ENCODE measurements around the gene MAP6. TPM values are rescaled to one million over a fixed set of nuclear protein-coding genes. Genes with fewer than 3 reads are reported as not detected.

MAP6 gene
- total RNA-seq, 2 experiments from 2014 or later = not detected

GRCh38 chr11:75597636-75598035 is 71.2 kb downstream of the MAP6 start:
- ChIA-PET CTCF (interaction anchor here (0.6 to 1.5 kb wide), 8 partner anchors 10 to 915 kb away, joined by 3 to 6 read pairs (median 4); no protein-coding TSS in a partner anchor), POLR2A (interaction anchor here (0.6 kb wide), 1 partner anchor 122 kb away, joined by 3 read pairs; no protein-coding TSS in a partner anchor)
- DNase-seq (no peak), ATAC-seq (peak; percentile 42)
- peaks cover 8% of the 10 kb centered on the region for H3K4me1 Mint-ChIP-seq (ENCODE audit: low read depth)
- no peak overlapping the region for H3K4me3 Mint-ChIP-seq
- no peak overlapping the region for H3K27ac Mint-ChIP-seq
- H3K9me3 Mint-ChIP-seq (ENCODE audit: insufficient read depth) = no peaks in the 10 kb centered on the region
- H3K27me3 Mint-ChIP-seq (ENCODE audit: low read depth) = peaks cover 15% of the 10 kb centered on the region
- H3K36me3 Mint-ChIP-seq (ENCODE audit: low read depth) = no peaks in the 10 kb centered on the region

DNA sequence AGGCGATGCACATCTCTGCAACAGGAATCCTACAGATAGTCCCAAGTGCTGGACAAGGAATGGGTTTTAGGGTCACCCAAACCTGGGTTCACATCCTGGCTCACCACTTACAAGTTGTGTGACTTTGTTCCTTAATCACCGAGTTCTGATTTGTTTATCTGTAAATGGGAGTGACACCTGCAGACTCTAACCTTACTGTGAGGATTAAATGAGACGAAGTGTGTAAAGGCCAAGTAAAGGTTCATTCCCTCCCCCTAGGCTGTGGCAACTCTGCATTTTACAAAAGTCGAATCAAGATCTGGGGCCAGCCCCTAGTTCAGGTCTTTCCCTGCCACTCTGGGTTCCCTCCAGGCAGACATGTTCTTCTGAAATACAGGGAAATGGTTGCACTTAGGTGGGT is 71.9 kb downstream of the MAP6 start:
- DNase-seq (no peak), ATAC-seq (no peak)
- peaks cover 17% of the 10 kb centered on the region for H3K27me3 Mint-ChIP-seq (ENCODE audit: low read depth)
- H3K9me3 Mint-ChIP-seq (ENCODE audit: insufficient read depth) = no peaks in the 10 kb centered on the region
- H3K36me3 Mint-ChIP-seq (ENCODE audit: low read depth) = no peaks in the 10 kb centered on the region
- no peak overlapping the region for H3K4me3 Mint-ChIP-seq
- no peak overlapping the region for H3K27ac Mint-ChIP-seq
- ChIA-PET POLR2A (no interaction called here), CTCF (interaction anchor here (1.1 to 1.5 kb wide), 4 partner anchors 11 to 15 kb away, joined by 3 to 6 read pairs (median 4); no protein-coding TSS in a partner anchor)
- peaks cover 15% of the 10 kb centered on the region for H3K4me1 Mint-ChIP-seq (ENCODE audit: low read depth)

DNA sequence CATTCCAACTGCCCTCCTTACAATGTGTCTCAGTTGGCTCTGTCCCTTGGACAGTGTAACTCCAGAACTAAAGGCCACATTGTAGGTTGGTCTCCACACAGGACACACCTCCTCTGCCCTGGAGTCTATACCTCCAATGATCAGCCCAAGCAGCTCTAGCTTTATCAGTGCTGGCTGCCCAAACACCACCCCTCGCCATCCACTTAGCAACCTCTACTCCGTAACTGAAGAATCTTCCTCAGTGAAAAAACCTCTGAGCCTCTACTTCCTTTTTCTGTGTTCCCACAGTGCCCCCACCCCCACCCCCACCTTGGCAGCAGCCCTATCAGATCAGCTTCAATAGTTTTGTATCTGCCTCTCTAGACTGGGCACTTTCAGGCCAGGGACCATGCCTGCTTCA is 73.4 kb downstream of the MAP6 start:
- no peaks in the 10 kb centered on the region for H3K9me3 Mint-ChIP-seq (ENCODE audit: insufficient read depth)
- peaks cover 17% of the 10 kb centered on the region for H3K27me3 Mint-ChIP-seq (ENCODE audit: low read depth)
- DNase-seq (no peak), ATAC-seq (no peak)
- CTCF ChIA-PET = interaction anchor here (1.1 kb wide), 2 partner anchors 9 to 16 kb away, joined by 3 to 4 read pairs; no protein-coding TSS in a partner anchor
- POLR2A ChIA-PET = no interaction called here
- H3K4me3 Mint-ChIP-seq = no peak overlapping the region
- H3K4me1 Mint-ChIP-seq (ENCODE audit: low read depth) = peaks cover 16% of the 10 kb centered on the region
- no peak overlapping the region for H3K27ac Mint-ChIP-seq
- H3K36me3 Mint-ChIP-seq (ENCODE audit: low read depth) = no peaks in the 10 kb centered on the region

GRCh38 chr11:75594211-75594610 is 74.6 kb downstream of the MAP6 start:
- DNase-seq = no peak
- CTCF ChIA-PET = interaction anchor here (1.1 to 1.3 kb wide), 2 partner anchors 112 to 454 kb away, joined by 3 read pairs; no protein-coding TSS in a partner anchor

DNA sequence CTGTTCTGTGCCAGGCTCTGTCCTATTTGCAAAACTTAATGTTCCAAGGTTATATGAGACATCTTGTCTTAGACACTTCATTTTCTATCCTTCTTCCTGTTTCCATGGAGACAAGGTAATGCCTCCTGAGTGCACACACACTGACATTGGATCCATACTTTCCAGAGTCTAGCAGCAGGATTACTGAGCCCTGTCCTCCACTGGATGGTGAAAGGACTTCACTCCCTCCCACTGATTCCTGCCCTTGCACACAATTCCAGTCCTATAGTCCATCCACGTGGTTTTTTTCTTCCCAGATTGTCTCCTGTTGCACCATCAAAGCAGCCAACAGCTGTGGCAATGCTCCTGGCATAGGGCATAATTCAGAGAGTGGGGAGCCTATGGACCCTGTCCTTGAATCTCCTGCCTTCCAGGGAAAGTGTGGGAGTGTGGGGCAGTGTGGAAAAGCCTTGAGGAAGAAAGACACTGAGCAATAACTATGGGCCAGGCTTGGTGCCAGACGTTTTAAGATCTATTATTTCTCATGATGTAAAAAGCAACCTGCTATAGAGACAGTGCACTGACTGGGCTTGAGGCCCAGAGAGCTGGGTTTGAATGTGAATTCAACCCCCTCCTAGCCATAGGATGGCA is 75.4 kb downstream of the MAP6 start:
- Mint-ChIP-seq H3K4me3 (no peak overlapping the region), H3K4me1 (ENCODE audit: low read depth) (peaks cover 12% of the 10 kb centered on the region), H3K27me3 (ENCODE audit: low read depth) (peaks cover 8% of the 10 kb centered on the region), H3K36me3 (ENCODE audit: low read depth) (no peaks in the 10 kb centered on the region), H3K27ac (no peak overlapping the region), H3K9me3 (ENCODE audit: insufficient read depth) (no peaks in the 10 kb centered on the region)
- ATAC-seq (no peak), DNase-seq (no peak)
- ChIA-PET CTCF (interaction anchor here (1.1 to 1.5 kb wide), 3 partner anchors 15 to 453 kb away, joined by 3 to 7 read pairs (median 3); no protein-coding TSS in a partner anchor), POLR2A (interaction anchor here (1.1 kb wide), 1 partner anchor 11 kb away, joined by 4 read pairs; no protein-coding TSS in a partner anchor)

More at GRCh38 chr11:75594211-75594610, 74.6 kb downstream of the MAP6 start:
- H3K4me3 Mint-ChIP-seq = no peak overlapping the region
- ATAC-seq = no peak
- H3K9me3 Mint-ChIP-seq (ENCODE audit: insufficient read depth) = no peaks in the 10 kb centered on the region
- H3K27me3 Mint-ChIP-seq (ENCODE audit: low read depth) = peaks cover 13% of the 10 kb centered on the region
- POLR2A ChIA-PET = no interaction called here
- no peaks in the 10 kb centered on the region for H3K36me3 Mint-ChIP-seq (ENCODE audit: low read depth)
- no peak overlapping the region for H3K27ac Mint-ChIP-seq
- H3K4me1 Mint-ChIP-seq (ENCODE audit: low read depth) = peaks cover 16% of the 10 kb centered on the region

- Mint-ChIP-seq H3K4me3 (no peak overlapping the region), H3K4me1 (ENCODE audit: low read depth) (peaks cover 12% of the 10 kb centered on the region), H3K27ac (no peak overlapping the region), H3K36me3 (ENCODE audit: low read depth) (no peaks in the 10 kb centered on the region), H3K27me3 (ENCODE audit: low read depth) (peaks cover 8% of the 10 kb centered on the region), H3K9me3 (ENCODE audit: insufficient read depth) (no peaks in the 10 kb centered on the region)
- ATAC-seq = peak; percentile 57
- ChIA-PET POLR2A (interaction anchor here (1.1 kb wide), 1 partner anchor 10 kb away, joined by 4 read pairs; no protein-coding TSS in a partner anchor), CTCF (interaction anchor here (1.1 to 1.5 kb wide), 2 partner anchors 15 to 17 kb away, joined by 3 to 7 read pairs; no protein-coding TSS in a partner anchor)
- DNase-seq = no peak
These were observed 76.1 kb downstream of the MAP6 start for GRCh38 chr11:75592715-75593114.

DNA sequence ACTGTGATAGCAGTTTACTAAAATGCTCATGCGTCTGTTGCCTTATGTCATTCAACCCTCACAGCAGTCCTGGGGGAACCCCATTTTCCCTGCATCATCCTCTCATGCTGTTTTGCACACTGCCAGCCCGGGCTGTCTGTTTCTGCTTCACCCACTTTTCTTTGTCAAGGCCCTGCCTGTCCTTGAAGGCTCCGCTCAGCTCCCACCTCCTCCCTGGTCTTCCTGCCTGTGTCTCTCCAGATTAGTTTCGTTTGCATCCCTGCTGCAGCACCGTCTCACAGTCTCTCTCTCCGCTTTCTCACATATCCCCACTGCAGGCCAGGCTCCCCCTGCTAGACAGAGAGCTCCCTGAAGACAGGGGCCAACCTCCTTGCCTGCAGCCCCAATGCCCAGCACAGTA is 76.9 kb downstream of the MAP6 start:
- POLR2A ChIA-PET = interaction anchor here (1.1 kb wide), 1 partner anchor 9 kb away, joined by 4 read pairs; no protein-coding TSS in a partner anchor
- H3K4me3 Mint-ChIP-seq = no peak overlapping the region
- DNase-seq (no peak), ATAC-seq (no peak)
- CTCF ChIA-PET = interaction anchor here (0.8 to 1.5 kb wide), 2 partner anchors 14 to 45 kb away, joined by 3 to 7 read pairs; no protein-coding TSS in a partner anchor
- peaks cover 8% of the 10 kb centered on the region for H3K27me3 Mint-ChIP-seq (ENCODE audit: low read depth)
- no peaks in the 10 kb centered on the region for H3K36me3 Mint-ChIP-seq (ENCODE audit: low read depth)
- peaks cover 12% of the 10 kb centered on the region for H3K4me1 Mint-ChIP-seq (ENCODE audit: low read depth)
- H3K9me3 Mint-ChIP-seq (ENCODE audit: insufficient read depth) = no peaks in the 10 kb centered on the region
- H3K27ac Mint-ChIP-seq = no peak overlapping the region

DNA sequence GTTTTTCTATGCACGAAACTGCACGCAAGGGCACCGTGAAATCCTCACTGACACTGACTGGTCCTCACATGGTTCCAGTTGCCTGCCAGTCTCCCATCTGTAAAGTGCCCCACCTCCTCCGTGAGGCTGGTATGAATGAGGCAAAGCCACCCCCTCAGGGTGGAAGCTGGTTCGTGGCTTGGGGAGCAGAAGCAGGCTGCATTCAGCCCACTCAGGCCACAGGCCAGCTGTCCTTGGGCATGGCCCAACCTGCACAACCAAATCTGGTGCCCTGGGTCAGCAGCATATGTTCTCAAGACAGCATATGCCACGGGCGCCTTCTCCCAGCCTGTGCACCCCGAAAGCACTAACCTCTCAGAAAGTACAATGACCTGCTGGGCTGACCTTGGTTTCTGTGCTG is 77.5 kb downstream of the MAP6 start:
- peaks cover 12% of the 10 kb centered on the region for H3K4me1 Mint-ChIP-seq (ENCODE audit: low read depth)
- POLR2A ChIA-PET = no interaction called here
- no peak for ATAC-seq
- no peak overlapping the region for H3K27ac Mint-ChIP-seq
- H3K36me3 Mint-ChIP-seq (ENCODE audit: low read depth) = no peaks in the 10 kb centered on the region
- no peak for DNase-seq
- H3K9me3 Mint-ChIP-seq (ENCODE audit: insufficient read depth) = no peaks in the 10 kb centered on the region
- CTCF ChIA-PET = interaction anchor here (0.9 kb wide), 1 partner anchor 8 kb away, joined by 3 read pairs; no protein-coding TSS in a partner anchor
- H3K4me3 Mint-ChIP-seq = no peak overlapping the region
- H3K27me3 Mint-ChIP-seq (ENCODE audit: low read depth) = peaks cover 8% of the 10 kb centered on the region

- Mint-ChIP-seq H3K4me3 (no peak overlapping the region), H3K4me1 (ENCODE audit: low read depth) (peaks cover 12% of the 10 kb centered on the region), H3K36me3 (ENCODE audit: low read depth) (no peaks in the 10 kb centered on the region), H3K27ac (no peak overlapping the region), H3K27me3 (ENCODE audit: low read depth) (peaks cover 4% of the 10 kb centered on the region), H3K9me3 (ENCODE audit: insufficient read depth) (no peaks in the 10 kb centered on the region)
- no peak for DNase-seq
- CTCF ChIA-PET = interaction anchor here (1.2 kb wide), 1 partner anchor 13 kb away, joined by 3 read pairs; no protein-coding TSS in a partner anchor
- ATAC-seq = no peak
- POLR2A ChIA-PET = no interaction called here
These were observed 78.9 kb downstream of the MAP6 start for GRCh38 chr11:75589933-75590332.

GRCh38 chr11:75589051-75589450 is 79.8 kb downstream of the MAP6 start:
- ChIA-PET POLR2A (interaction anchor here (0.9 kb wide), 1 partner anchor 11 kb away, joined by 3 read pairs; no protein-coding TSS in a partner anchor), CTCF (no interaction called here)
- Mint-ChIP-seq H3K4me3 (no peak overlapping the region), H3K27me3 (ENCODE audit: low read depth) (peaks cover 4% of the 10 kb centered on the region), H3K4me1 (ENCODE audit: low read depth) (peaks cover 15% of the 10 kb centered on the region), H3K9me3 (ENCODE audit: insufficient read depth) (no peaks in the 10 kb centered on the region), H3K27ac (no peak overlapping the region), H3K36me3 (ENCODE audit: low read depth) (no peaks in the 10 kb centered on the region)
- ATAC-seq (no peak), DNase-seq (no peak)

GRCh38 chr11:75588051-75588481 is 80.8 kb downstream of the MAP6 start:
- DNase-seq (no peak), ATAC-seq (no peak)
- CTCF ChIA-PET = no interaction called here
- no peaks in the 10 kb centered on the region for H3K9me3 Mint-ChIP-seq (ENCODE audit: insufficient read depth)
- no peaks in the 10 kb centered on the region for H3K36me3 Mint-ChIP-seq (ENCODE audit: low read depth)
- POLR2A ChIA-PET = no interaction called here
- no peak overlapping the region for H3K27ac Mint-ChIP-seq
- H3K4me1 Mint-ChIP-seq (ENCODE audit: low read depth) = peaks cover 17% of the 10 kb centered on the region
- H3K27me3 Mint-ChIP-seq (ENCODE audit: low read depth) = peaks cover 4% of the 10 kb centered on the region
- H3K4me3 Mint-ChIP-seq = no peak overlapping the region

GRCh38 chr11:75586395-75586794 is 82.4 kb downstream of the MAP6 start:
- H3K4me1 Mint-ChIP-seq (ENCODE audit: low read depth) = peaks cover 16% of the 10 kb centered on the region
- no peak overlapping the region for H3K4me3 Mint-ChIP-seq
- DNase-seq = no peak
- ChIA-PET CTCF (interaction anchor here (1.4 to 1.6 kb wide), 2 partner anchors 10 to 11 kb away, joined by 4 to 5 read pairs; no protein-coding TSS in a partner anchor), POLR2A (no interaction called here)
- no peaks in the 10 kb centered on the region for H3K36me3 Mint-ChIP-seq (ENCODE audit: low read depth)
- H3K27ac Mint-ChIP-seq = no peak overlapping the region
- no peaks in the 10 kb centered on the region for H3K27me3 Mint-ChIP-seq (ENCODE audit: low read depth)
- H3K9me3 Mint-ChIP-seq (ENCODE audit: insufficient read depth) = no peaks in the 10 kb centered on the region
- no peak for ATAC-seq
